ENCODE results near the gene CDH13. TPM values are rescaled to one million over a fixed set of nuclear protein-coding genes. Genes with fewer than 3 reads are reported as not detected.
A peak's percentile ranks its signal among the peaks of the same experiment; 100 is the strongest.

The CDH13 gene
- total RNA-seq, 1 experiment from 2014 or later: not detected

DNA sequence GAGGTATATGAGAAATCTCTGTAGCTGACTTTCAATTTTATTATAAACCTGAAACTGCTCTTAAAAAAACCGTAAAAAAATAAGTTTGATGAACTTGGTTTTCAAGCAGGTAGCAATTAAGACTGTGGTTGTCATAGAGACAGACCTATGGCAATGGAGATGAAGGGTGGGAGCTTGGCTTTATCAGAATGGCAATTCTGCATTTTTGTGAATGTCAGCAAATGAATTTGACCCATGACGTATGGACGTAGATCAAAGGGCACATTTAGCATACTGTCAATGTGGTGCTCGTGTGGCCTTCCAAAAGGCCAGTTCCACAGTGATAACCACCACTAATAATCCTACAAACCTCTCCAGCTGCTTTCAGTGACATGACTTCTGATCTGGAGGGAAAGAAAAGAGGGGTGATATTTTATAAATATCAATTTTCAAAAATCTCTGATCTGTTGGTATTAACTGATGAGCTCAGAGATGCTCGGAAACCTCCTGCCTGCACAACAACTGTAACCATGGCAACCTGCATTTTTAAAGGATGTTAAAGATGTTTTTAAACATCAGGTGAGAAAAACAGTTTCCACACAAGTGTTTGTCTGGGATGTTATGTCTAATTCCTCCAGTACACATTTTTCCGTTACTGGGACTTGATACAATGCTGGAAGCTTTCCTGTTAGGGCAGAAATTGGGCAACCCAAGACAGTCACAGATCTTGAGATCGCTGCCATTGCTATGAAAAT lies 533.7 kb downstream of the CDH13 start:
- no peak for DNase-seq (ENCODE audit: low spot score)

DNA sequence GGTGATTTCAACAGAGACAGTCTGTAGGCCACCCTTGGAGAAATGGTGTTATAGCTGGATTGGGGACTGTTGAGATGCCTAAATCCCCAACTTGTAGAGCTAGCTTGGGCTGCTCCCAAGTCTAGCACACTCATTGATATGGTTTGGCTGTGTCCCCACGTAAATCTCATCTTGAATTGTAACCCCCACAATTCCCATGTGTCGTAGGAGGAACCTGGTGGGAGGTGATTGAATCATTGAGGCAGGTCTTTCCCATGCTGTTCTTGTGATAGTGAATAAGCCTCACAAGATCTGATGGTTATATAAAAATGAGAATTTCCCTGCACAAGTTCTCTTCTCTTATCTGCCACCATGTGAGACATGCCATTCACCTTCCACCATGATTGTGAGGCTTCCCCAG lies 536.0 kb downstream of the CDH13 start:
- no peak for DNase-seq (ENCODE audit: low spot score)

DNA sequence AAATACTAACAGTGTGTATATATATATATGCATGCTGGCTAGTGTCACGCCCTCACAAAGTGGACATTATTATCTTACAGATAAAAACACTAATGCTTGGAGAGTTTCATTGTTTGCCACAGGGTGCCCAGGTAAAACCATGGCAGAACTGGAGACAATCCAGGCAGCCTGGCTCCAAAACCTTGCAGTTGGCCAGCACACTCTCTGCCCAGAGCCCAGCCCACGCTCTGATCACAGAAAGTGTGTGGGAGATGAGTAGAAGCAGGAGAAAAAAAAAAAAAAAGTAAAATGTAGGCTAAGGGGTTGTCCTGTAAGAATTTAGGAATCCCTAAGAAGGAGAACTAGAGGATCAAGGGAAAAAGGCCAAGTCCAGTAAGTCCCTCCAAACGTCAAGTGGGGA lies 538.0 kb downstream of the CDH13 start:
- no peak for DNase-seq (ENCODE audit: low spot score)

DNA sequence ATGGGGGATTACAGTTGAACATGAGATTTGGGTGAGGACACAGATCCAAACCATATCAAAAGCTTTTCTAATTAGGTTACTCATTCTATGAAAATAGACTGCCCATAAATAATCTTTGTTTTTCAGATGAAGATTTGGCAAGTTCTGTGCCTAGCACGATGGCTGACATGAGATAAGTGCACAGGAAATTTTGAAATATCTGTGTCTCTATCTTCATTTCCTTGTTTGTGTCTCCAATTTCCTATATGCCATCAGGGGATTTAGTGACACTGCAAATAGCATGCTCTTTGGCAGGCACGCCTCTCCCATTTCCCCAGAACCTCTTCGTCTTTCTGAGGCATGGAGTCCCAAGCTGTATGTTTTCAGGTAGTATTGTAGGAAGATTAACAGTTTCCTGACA lies 544.6 kb downstream of the CDH13 start:
- no peak for DNase-seq (ENCODE audit: low spot score)

DNA sequence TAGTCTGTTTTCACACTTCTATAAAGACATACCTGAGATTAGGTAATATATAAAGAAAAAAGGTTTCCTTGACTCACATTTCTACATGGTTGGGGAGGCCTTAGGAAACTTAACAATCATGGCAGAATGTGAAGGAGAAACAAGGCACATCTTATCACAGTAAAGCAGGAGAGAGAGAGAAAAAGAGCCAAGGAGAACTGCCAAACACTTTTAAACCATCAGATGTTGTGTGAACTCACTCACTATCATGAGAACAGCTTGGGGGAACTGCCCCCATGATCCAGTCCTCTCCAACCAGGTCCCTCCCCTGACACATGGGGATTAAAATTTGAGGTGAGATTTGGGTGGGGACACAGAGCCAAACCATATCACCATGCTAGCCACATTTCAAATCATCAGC lies 547.9 kb downstream of the CDH13 start:
- no peak for DNase-seq (ENCODE audit: low spot score)

DNA sequence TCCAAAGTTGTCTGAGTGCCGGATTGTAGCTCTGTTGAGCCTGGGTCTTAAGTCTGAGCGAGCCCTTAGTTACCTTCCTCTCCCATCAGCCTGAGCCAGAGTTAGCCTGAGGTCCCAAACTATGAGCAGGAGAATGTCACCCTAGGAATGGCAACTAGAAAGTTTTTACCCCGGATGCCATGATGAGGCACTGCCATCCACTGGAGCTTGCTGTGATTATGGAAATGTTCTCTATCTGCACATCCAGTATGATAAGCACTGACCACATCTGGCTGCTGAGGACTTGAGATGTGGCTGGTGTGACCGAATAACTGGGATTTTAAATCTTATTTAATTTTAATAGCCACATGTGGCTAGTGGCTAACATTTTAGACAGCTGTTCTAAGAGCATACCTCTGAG lies 550.0 kb downstream of the CDH13 start:
- DNase-seq (ENCODE audit: low spot score): no peak

DNA sequence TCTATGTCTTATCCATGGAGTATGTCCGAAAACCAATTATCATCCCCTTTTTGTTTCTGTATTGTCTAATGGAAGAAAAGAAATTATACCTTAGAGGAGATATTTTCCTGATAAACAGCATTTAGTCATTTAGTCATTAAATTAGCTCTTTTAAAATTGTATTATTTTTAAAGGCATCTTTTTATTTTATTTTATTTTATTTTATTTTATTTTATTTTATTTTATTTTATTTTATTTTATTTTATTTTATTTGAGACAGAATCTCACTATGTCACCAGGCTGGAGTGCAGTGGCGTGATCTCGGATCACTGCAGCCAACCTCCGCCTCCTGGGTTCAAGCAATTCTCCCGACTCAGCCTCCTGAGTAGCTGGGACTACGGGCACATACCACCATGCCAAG lies 559.1 kb downstream of the CDH13 start:
- DNase-seq (ENCODE audit: low spot score): no peak

DNA sequence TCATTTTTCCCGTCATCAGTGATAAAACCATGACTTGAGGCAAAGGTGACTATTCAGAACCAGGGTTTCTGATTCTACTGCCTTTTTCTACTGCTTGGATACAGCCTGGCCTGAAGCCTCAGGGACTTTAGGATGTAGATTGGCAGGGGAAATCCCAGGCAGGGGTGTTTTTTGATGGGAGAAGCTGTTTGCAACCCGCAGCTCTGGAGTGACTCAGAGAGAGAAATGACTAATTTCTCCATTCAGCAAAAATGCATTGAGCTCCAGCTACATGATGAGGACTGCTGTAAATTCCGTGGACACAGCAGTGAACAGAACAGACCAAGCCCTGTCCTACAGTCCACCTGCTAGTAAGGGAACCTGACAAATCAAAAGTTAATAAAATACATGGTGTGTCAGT lies 560.6 kb downstream of the CDH13 start:
- DNase-seq (ENCODE audit: low spot score): no peak

DNA sequence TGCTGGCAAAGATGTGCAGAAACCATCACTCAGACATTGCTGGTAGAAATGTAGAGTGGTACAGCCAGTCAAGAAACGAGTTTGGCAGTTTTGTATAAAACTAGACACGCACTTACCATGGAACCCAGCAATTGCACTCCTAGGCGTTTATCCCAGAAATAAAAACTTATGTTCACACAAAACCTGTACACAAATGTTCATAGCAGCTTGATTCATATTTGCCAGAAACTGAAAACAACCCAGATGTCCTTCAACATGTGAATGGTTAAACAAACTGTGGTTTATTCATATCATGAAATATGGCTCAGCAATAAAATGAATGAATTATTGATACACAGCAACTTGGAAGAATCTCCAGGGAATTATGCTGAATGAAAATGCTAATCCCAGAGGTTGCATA lies 570.0 kb downstream of the CDH13 start:
- no peak for DNase-seq (ENCODE audit: low spot score)

DNA sequence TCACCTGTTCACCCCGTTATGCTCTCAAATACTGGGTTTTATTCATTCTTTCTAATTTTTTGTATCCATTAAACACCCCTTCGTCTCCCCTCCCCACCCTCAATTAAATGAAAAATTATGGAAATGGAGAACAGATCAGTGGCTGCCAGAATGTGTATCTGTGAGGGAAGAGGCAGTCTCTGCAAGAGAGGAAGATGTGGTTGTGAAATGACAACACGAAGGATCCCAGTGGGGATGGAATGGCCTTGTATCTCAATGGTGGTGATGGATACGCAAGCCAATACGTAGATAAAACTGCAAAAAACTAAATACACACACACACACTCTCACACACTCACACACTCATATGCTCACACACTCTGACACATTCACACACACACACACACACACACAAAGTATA lies 570.7 kb downstream of the CDH13 start:
- no peak for DNase-seq (ENCODE audit: low spot score)

DNA sequence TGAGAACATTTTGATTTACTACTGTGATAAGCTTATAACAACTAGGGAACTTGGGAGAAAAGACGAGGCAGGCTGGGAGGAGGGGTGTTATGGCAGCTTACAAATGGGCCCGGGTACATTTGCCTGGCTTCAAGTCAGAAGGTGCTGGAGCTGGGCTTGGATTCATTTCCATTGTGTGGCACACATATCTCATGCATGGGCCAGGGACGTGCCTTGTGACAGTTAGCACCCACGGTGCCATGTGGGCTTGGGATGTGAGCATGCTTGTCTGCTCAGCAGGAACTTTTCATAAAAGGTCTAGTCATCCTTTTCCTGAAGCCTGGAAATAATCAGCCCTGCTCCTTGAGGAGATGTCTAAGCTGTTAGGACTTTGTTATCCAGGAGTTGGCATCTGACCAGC lies 572.2 kb downstream of the CDH13 start:
- DNase-seq (ENCODE audit: low spot score): no peak

DNA sequence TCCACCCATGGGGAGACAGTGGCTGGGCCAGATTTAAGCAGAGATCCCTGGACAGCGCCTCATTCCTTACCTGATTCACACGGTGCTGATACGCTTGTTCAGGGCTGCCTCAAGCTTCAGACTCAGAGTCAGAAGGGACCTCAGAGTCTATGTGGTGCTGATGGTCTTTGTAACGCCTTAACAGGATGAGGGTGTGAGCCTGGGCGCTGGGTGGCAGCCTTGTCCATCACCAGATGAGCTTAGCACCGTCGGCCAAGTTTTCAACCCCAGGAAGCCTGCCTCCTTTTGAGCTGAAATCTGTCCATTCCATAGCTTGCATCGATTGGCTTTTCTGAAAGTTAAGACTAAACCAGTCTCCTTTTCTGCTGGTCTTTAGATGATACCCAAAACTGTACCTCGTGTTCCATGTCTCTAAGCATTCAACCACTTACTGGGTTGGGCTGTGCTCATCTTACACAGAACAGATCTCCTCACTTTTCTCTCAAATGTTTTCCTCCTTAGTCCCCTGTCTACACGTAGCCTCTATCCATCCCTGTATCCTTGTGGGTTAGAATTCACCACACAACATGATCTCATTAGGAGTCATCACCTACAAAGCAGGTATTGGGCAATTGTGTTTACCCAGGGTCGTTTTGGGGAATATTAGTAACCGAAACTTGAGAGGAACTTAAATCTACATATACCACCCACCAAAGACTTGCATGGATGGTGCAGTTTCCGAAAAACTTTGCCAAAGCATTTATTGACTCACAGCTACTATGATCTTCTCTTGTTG lies 573.4 kb downstream of the CDH13 start:
- peak; percentile 12 for DNase-seq (ENCODE audit: low spot score)

DNA sequence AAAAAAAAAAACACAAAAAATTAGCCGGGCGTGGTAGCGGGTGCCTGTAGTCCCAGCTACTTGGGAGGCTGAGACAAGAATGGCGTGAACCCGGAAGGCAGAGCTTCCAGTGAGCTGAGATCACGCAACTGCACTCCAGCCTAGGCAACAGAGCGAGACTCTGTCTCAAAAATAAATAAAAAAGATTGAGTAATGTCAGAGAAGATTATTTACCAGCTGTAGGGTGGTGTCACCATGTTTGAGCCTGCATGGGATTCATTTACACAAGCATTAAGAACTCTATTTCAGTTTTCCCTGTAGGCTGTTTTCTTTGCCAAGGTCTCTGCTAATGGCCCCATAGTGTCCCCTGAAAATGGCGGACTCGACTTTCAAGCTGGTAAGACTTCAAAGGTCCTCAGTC lies 575.0 kb downstream of the CDH13 start:
- no peak for DNase-seq (ENCODE audit: low spot score)

DNA sequence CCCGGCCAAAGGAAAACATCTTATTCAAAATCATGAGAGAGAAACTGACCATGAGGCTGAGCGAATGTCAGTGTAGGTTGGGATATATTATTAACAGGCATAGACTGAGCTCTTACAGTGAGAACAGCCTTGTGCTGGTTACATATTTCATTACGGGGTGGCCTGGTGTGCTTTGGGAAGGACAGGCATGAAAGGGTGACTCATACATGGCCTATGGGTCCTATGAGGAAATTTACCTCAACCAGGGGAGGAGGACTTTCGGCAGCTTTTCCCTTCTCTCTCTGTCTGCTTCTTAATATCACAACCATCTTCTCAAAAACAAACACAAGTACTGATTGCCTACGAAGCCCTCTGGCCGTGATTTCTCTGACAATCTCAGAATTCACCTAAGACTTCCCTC lies 579.1 kb downstream of the CDH13 start:
- no peak for DNase-seq (ENCODE audit: low spot score)

DNA sequence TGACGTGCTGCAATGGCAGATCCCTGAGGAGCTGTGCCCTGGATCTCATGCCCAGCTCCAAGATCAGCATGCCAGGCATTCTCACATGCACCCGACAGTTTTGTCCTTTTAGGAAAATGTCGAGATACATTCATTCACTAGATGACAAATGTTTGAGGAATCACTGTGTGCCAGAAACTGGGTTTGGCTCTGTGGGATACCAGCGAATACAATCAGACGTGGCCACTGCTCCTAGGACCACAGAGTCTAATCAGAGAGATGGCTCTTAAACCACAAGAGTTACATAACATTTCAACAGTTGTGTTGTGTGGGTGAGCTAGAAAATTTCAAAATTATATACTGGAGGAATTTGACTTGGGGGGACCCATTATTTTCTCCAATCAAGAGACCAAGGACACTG lies 579.7 kb downstream of the CDH13 start:
- DNase-seq (ENCODE audit: low spot score): no peak

DNA sequence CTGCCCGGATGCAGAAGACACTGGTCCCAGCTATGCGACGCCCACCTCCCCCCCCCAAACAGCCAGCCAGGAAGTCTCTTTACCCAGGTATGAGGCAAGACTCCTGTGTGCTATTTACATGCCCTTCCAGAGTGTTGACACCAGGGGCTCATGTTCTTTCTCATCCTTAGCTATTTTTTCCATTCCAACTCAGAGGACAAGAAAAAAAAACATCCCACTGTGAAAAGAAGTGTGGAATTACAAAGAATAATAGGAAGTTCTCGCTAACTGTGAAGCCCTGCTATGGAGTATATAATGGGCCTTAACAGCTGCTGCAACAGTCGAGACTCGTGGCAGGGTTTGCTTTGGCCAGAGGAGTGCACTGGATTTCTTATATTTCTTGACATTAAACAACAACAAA lies 584.9 kb downstream of the CDH13 start:
- DNase-seq (ENCODE audit: low spot score): no peak

DNA sequence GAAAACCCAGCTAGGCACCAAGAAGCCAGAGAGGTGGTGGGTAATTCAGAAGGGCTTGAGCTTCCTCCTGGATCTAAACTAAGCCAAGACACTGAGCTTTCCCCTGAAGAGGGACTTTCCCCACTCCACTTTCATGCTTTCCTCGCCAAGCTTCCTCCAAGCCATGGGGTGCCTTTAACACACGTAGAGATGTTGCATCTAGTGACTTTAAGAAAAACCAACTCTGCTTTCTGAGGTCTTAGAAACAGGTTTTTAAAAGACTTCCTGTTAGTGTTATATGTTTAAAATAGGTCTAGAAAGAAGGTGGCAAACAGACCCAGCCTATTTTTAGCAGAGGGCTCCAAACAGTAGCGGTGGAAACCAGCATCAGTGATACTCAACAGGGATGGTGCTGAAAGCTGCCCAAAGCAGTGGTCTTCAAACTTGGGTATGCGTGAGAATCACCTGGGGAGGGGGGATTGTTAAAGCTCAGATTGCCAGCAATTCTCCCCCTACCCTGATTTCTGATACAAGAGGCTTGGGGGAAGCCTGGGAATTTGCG lies 585.6 kb downstream of the CDH13 start:
- DNase-seq (ENCODE audit: low spot score): no peak

DNA sequence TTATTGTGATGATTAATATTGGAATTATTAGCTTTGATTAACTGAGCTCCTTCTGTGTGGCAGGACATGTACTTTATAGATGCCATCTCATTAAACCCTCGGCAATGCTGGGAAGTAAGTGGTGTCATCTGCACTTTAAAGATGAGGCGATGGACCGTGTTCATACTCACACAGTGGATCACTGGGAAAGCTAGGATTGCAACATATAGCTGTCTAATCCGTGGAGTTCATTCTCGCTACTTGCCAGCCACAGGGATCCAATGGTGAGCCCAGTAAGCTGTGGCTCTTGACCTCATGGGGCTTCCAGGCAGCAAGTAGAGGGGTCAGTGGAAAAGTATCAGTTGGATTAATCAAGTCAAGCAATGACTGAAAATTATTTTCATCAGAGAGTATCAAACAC lies 587.9 kb downstream of the CDH13 start:
- DNase-seq (ENCODE audit: low spot score): no peak

DNA sequence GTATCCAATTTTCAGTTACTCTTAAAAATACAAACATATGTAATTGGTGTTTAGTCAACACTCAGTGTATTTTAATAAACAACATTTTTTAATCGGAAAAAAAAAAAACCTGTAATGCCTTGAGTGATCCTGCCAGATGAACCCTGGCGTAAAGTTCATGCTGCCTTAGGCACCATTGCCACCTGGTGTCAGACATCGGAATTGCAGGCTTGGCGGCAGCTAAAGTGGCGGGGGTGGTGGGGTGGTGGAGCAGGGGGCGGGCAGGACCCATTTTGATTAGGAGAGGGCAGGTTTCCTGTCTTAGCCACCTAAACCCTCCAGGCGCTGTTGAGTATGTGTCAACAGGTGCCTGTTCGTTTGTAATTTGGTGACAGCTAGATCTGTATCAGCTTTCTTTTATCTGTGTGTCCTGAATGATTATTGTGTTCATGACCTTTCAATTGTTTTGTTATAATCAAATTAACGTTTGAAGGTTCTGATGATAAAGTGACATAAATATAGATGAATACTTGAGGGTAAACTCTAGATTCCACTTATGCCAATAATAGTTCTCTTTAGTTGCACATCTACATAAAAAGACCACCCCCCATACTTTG lies 588.7 kb downstream of the CDH13 start:
- peak; percentile 67 for DNase-seq (ENCODE audit: low spot score)

DNA sequence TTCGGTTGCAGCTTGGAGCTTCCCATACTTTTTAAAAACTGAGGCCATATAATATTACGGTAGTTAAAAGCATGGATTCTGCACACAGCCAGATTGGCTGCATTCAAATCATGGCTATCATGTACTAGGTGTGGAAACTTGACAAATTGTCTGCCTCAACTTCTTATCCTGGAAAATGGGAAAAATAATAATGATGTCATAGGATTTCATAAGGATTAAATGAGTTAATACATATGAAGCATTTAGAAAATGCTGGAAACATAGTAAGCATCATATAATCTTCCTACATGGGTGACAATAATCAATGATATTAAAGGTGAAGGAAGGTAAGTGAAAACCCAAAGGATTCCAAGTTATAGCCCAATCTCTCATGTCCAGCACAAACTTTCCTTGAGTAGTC lies 592.5 kb downstream of the CDH13 start:
- DNase-seq (ENCODE audit: low spot score): no peak

DNA sequence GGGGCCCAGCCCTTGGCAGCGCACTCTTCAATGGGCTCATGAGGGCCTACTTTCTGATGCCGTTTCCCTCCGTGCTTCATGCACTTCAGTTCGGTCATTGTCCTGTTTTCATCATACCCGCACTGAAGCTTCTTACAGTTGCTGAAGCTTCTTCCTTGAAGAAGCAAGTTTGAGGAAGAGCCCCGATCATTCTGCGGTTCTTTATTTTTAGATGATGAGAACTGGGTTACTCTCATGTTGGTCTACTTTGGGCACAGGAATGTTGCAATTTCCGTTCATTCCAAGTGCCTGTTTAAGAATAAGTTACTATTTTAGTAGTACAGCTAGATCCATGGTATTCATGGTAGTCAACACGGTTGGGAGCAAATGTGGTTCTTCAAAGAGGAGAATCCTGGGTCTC lies 593.3 kb downstream of the CDH13 start:
- no peak for DNase-seq (ENCODE audit: low spot score)

DNA sequence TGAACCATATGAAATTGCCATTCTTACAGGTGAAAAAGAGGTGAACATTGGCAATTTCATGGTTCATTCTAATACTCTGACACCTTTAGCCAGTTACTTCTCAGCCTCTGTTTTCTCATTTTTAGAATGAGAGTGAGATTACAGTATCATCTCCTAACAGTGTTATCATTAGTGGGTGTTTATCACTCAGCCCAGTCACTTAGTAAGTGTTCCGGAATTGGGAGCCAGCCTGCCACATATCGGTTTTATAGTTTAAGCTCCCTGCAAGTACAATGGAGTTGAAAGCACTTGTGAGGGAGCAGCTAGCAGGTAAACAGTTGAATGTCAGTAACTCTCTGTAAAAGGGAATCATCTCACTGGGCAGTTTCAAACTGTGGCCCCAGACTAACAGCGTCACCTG lies 597.9 kb downstream of the CDH13 start:
- no peak for DNase-seq (ENCODE audit: low spot score)

DNA sequence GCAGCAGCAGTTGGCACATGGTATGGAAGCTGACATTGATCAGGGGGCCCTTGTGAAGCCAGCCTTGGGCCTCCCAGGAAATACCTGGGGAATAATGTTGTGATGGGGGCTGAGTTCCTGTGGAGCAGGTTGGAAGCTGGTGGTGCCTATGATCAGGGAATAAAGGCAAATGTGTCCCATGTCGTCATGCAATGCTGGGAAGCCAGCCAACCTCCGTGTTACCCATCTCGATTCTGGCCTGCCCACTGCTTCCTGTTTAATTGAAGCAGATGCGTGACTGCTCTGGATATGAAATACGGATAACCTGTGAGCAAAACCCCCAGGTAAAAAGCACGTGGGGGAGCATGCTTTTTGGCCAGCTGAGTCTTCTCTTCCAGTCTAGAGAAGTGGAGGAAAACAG lies 600.6 kb downstream of the CDH13 start:
- no peak for DNase-seq (ENCODE audit: low spot score)

Measured in HT-29 (cell line).